Measurements from ENCODE around the gene PLCB1. TPM values are rescaled to one million over a fixed set of nuclear protein-coding genes. Genes with fewer than 3 reads are reported as not detected.

The PLCB1 gene
- total and polyA plus RNA-seq, 7 experiments from 2014 or later: 0.56 to 17.6 (median 2.3) TPM

DNA sequence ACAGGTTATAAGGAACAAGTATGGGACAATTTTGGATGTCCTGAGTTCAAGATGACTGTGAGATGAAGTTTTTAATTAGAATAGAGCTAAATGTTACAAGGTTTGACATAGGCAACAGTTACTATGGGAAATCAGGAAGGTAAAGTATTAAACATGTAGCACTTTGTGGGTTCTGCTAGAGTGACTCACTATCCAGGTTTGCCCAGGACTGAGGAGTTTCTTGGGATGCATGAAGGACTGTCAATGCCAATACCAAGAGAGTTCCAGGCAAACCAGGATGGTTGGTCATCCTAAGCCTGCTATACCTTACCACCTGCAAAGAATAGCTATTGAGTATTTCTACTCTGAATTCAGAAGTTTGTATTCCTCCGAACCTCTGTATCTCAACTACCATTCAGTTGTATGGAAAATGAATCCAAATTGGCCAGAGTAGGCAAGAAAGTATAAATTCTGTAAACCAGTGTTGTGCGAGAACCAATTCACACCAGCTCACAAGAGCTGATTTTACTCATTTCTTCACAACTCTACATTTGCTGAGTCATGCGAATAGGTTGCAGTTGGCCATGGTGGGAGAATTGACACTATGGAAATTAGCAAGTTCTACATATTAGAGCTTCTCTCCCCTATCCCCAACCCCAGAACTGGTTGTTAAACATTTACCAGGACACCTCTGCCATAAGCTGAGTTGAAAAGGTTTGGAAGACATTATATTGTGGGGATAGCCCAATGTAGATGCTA lies 449.5 kb downstream of the PLCB1 start:
- ATAC-seq: no peak
- POLR2A ChIA-PET: no interaction called here
- H3K4me3 ChIP-seq (ENCODE audit: low read length): no peak overlapping the region
- H3K9me3 ChIP-seq (ENCODE audit: control insufficient read depth in 2 of 3, low read length in 3 of 3): peaks cover 0 to 6% (median 0%) of the 10 kb centered on the region in 3 experiments
- H3K4me1 ChIP-seq (ENCODE audit: control insufficient read depth in 2 of 2, insufficient read depth in 2 of 2, low read length in 2 of 2): no peaks in the 10 kb centered on the region
- H3K27ac ChIP-seq (ENCODE audit: low read depth, low read length): no peak overlapping the region
- Mint-ChIP-seq H3K36me3 (no peaks in the 10 kb centered on the region), H3K4me1 (no peaks in the 10 kb centered on the region), H3K9me3 (peaks cover 0 to 4% (median 0%) of the 10 kb centered on the region in 11 donors), H3K4me3 (no peak overlapping the region), H3K27me3 (no peaks in the 10 kb centered on the region), H3K27ac (no peak overlapping the region)
- no peaks in the 10 kb centered on the region for H3K27me3 ChIP-seq (ENCODE audit: control insufficient read depth in 2 of 2, insufficient read depth in 2 of 2, low read length in 2 of 2)
- CTCF ChIA-PET: no interaction called here
- intact Hi-C loops (cut with micrococcal nuclease): no loop called here
- no peak for DNase-seq
- H3K36me3 ChIP-seq (ENCODE audit: control insufficient read depth in 2 of 3, insufficient read depth in 3 of 3, low read length in 3 of 3): no peaks in the 10 kb centered on the region

DNA sequence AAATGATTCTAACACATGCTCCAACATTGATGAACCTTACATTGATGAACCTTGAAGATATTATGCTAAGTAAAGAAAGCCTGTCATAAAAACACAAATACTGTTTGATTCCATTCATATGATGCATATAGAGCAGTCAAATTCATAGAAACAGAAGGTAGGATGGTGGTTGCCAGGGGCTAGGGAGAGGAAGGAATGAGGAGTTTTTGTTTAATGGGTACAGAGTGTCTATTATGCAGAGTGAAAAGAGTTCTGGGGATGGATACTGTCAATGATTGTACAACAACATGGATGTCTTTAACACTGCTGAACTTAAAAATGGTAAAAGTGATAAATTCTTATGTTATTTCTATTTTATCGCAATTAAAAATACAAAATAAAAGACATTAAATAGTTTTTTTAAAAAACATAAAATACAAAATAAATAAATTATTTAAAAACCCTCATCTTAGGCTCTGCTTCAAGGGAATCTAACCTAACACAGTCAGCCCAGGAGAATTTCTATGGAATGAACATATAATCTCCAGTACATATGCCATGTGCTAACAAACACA lies 451.0 kb downstream of the PLCB1 start:
- H3K9me3 ChIP-seq (ENCODE audit: control insufficient read depth in 2 of 3, low read length in 3 of 3): peaks cover 0 to 6% (median 0%) of the 10 kb centered on the region in 3 experiments
- CTCF ChIA-PET: no interaction called here
- H3K27me3 ChIP-seq (ENCODE audit: control insufficient read depth in 2 of 2, insufficient read depth in 2 of 2, low read length in 2 of 2): no peaks in the 10 kb centered on the region
- Mint-ChIP-seq H3K4me3 (no peak overlapping the region), H3K4me1 (no peaks in the 10 kb centered on the region), H3K27me3 (no peaks in the 10 kb centered on the region), H3K27ac (no peak overlapping the region), H3K36me3 (no peaks in the 10 kb centered on the region), H3K9me3 (peaks cover 0 to 4% (median 0%) of the 10 kb centered on the region in 11 donors)
- intact Hi-C loops (cut with micrococcal nuclease): no loop called here
- no peaks in the 10 kb centered on the region for H3K4me1 ChIP-seq (ENCODE audit: control insufficient read depth in 2 of 2, insufficient read depth in 2 of 2, low read length in 2 of 2)
- H3K36me3 ChIP-seq (ENCODE audit: control insufficient read depth in 2 of 3, insufficient read depth in 3 of 3, low read length in 3 of 3): no peaks in the 10 kb centered on the region
- H3K4me3 ChIP-seq (ENCODE audit: low read length): no peak overlapping the region
- no peak overlapping the region for H3K27ac ChIP-seq (ENCODE audit: low read depth, low read length)
- no peak for ATAC-seq
- POLR2A ChIA-PET: no interaction called here
- no peak for DNase-seq

DNA sequence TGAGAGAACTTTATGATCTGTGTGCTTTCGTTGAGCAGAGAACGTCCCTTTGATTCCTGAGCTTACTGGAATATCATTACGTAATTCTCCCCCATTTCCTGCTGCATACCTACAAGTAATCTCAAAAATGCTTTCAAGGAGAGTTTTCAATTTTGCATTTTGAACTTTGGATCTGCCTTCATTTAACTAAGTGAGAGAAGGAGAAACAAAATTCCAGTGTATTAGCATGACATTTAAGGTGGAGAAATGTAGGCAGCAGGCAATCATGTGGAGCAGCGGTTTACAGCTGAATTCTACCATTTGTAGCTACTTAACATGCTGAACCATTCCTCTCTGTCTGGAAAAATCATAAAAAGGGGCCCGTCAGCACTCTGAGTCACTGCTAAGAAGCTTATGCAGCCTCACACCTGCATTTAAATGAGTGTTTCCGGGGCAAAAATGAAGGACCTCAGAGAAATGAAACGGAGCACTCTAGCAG lies 451.5 kb downstream of the PLCB1 start:
- Mint-ChIP-seq H3K27me3 (no peaks in the 10 kb centered on the region), H3K9me3 (peaks cover 0 to 4% (median 0%) of the 10 kb centered on the region in 11 donors), H3K4me3 (no peak overlapping the region), H3K27ac (no peak overlapping the region), H3K36me3 (no peaks in the 10 kb centered on the region), H3K4me1 (no peaks in the 10 kb centered on the region)
- DNase-seq: no peak
- ChIA-PET POLR2A (no interaction called here), CTCF (no interaction called here)
- H3K27ac ChIP-seq (ENCODE audit: low read depth, low read length): no peak overlapping the region
- H3K36me3 ChIP-seq (ENCODE audit: control insufficient read depth in 2 of 3, insufficient read depth in 3 of 3, low read length in 3 of 3): no peaks in the 10 kb centered on the region
- no peaks in the 10 kb centered on the region for H3K27me3 ChIP-seq (ENCODE audit: control insufficient read depth in 2 of 2, insufficient read depth in 2 of 2, low read length in 2 of 2)
- no peak for ATAC-seq
- no peak overlapping the region for H3K4me3 ChIP-seq (ENCODE audit: low read length)
- intact Hi-C loops (cut with micrococcal nuclease): no loop called here
- peaks cover 0 to 6% (median 0%) of the 10 kb centered on the region in 3 experiments for H3K9me3 ChIP-seq (ENCODE audit: control insufficient read depth in 2 of 3, low read length in 3 of 3)
- no peaks in the 10 kb centered on the region for H3K4me1 ChIP-seq (ENCODE audit: control insufficient read depth in 2 of 2, insufficient read depth in 2 of 2, low read length in 2 of 2)

DNA sequence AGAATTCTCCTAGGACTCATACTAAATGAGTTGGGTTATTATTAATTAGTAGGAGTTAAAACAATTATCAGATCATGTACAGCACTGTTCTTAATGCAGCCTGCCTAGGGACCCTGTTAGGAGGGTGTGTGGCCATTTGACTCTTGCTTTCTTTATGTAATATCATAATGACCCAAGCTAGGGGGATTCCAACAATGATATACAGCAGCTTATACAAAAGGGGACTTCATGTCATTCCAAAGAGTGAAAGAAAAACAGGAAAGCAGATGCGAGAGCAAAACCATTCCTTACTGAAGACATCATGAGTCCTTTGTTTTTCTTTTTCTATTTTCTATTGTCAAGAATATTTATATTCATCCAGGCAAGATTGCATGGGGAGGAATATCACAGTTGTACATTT lies 455.2 kb downstream of the PLCB1 start:
- H3K27ac Mint-ChIP-seq: no peak overlapping the region
- Histone ChIP-seq H3K4me3 (ENCODE audit: low read length) (no peak overlapping the region), H3K9me3 (ENCODE audit: control insufficient read depth in 2 of 3, low read length in 3 of 3) (peaks cover 0 to 6% (median 0%) of the 10 kb centered on the region in 3 experiments), H3K4me1 (ENCODE audit: control insufficient read depth in 2 of 2, insufficient read depth in 2 of 2, low read length in 2 of 2) (no peaks in the 10 kb centered on the region), H3K27me3 (ENCODE audit: control insufficient read depth in 2 of 2, insufficient read depth in 2 of 2, low read length in 2 of 2) (no peaks in the 10 kb centered on the region), H3K27ac (ENCODE audit: low read depth, low read length) (no peak overlapping the region), H3K36me3 (ENCODE audit: control insufficient read depth in 2 of 3, insufficient read depth in 3 of 3, low read length in 3 of 3) (no peaks in the 10 kb centered on the region)
- intact Hi-C loops (cut with micrococcal nuclease): no loop called here
- H3K36me3 Mint-ChIP-seq: no peaks in the 10 kb centered on the region
- no peaks in the 10 kb centered on the region for H3K4me1 Mint-ChIP-seq
- H3K4me3 Mint-ChIP-seq: no peak overlapping the region
- peaks cover 0 to 5% (median 0%) of the 10 kb centered on the region in 11 donors for H3K9me3 Mint-ChIP-seq
- H3K27me3 Mint-ChIP-seq: no peaks in the 10 kb centered on the region
- DNase-seq (no peak), ATAC-seq (no peak)
- CTCF ChIA-PET: no interaction called here
- POLR2A ChIA-PET: no interaction called here

DNA sequence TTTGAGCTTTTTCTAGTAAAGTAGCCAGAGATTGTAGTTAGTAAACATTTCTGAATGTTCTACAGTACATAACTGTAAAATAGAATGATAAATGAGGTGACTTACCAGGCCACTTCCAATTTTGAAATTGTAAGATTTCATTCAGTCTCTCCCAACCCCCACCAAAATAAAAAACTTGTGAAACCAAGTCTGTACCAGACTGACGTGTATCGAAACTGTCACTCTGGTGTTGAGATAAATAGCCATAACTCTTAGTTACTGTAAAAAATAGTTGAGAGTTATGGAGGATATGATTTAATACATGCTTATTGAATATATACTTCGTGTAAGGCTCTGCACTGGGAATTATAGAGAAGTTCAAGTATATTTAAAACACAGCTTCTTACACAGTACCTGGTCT lies 455.7 kb downstream of the PLCB1 start:
- no peaks in the 10 kb centered on the region for H3K27me3 ChIP-seq (ENCODE audit: control insufficient read depth in 2 of 2, insufficient read depth in 2 of 2, low read length in 2 of 2)
- CTCF ChIA-PET: no interaction called here
- POLR2A ChIA-PET: no interaction called here
- peaks cover 0 to 5% (median 0%) of the 10 kb centered on the region in 11 donors for H3K9me3 Mint-ChIP-seq
- H3K4me1 Mint-ChIP-seq: no peaks in the 10 kb centered on the region
- no peaks in the 10 kb centered on the region for H3K27me3 Mint-ChIP-seq
- H3K9me3 ChIP-seq (ENCODE audit: control insufficient read depth in 2 of 3, low read length in 3 of 3): peaks cover 0 to 6% (median 0%) of the 10 kb centered on the region in 3 experiments
- peak; percentile 42 for ATAC-seq
- H3K27ac Mint-ChIP-seq: no peak overlapping the region
- H3K4me1 ChIP-seq (ENCODE audit: control insufficient read depth in 2 of 2, insufficient read depth in 2 of 2, low read length in 2 of 2): no peaks in the 10 kb centered on the region
- H3K4me3 ChIP-seq (ENCODE audit: low read length): no peak overlapping the region
- DNase-seq: no peak
- intact Hi-C loops (cut with micrococcal nuclease): no loop called here
- H3K36me3 ChIP-seq (ENCODE audit: control insufficient read depth in 2 of 3, insufficient read depth in 3 of 3, low read length in 3 of 3): no peaks in the 10 kb centered on the region
- no peaks in the 10 kb centered on the region for H3K36me3 Mint-ChIP-seq
- H3K4me3 Mint-ChIP-seq: no peak overlapping the region
- no peak overlapping the region for H3K27ac ChIP-seq (ENCODE audit: low read depth, low read length)

DNA sequence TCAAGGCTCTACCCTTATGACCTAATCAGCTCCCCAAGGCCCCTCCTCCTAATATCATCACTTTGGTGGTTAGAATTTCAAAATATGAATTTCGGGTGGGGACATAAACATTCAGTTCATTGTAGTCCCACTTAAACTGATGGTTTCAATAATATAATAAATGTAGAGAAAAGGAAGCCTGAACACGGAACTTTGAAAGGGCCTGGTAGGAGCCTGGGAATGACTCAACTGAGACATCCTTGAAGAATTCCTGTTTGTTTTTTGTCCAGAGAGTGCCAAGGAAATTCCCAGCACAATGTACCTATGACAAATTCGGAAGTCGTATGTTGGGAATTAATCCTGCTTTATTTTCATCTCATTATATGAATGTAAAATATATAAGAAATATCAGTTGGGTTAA lies 457.9 kb downstream of the PLCB1 start:
- Histone ChIP-seq H3K27ac (ENCODE audit: low read depth, low read length) (no peak overlapping the region), H3K27me3 (ENCODE audit: control insufficient read depth in 2 of 2, insufficient read depth in 2 of 2, low read length in 2 of 2) (no peaks in the 10 kb centered on the region), H3K36me3 (ENCODE audit: control insufficient read depth in 2 of 3, insufficient read depth in 3 of 3, low read length in 3 of 3) (no peaks in the 10 kb centered on the region), H3K9me3 (ENCODE audit: control insufficient read depth in 2 of 3, low read length in 3 of 3) (peaks cover 0 to 6% (median 0%) of the 10 kb centered on the region in 3 experiments), H3K4me3 (ENCODE audit: low read length) (no peak overlapping the region), H3K4me1 (ENCODE audit: control insufficient read depth in 2 of 2, insufficient read depth in 2 of 2, low read length in 2 of 2) (no peaks in the 10 kb centered on the region)
- Mint-ChIP-seq H3K36me3 (no peaks in the 10 kb centered on the region), H3K27ac (no peak overlapping the region), H3K9me3 (peaks cover 0 to 5% (median 0%) of the 10 kb centered on the region in 11 donors), H3K4me3 (no peak overlapping the region), H3K27me3 (no peaks in the 10 kb centered on the region), H3K4me1 (no peaks in the 10 kb centered on the region)
- ChIA-PET CTCF (no interaction called here), POLR2A (no interaction called here)
- no peak for DNase-seq
- intact Hi-C loops (cut with micrococcal nuclease): no loop called here
- no peak for ATAC-seq
